HG03469 (cell line): ENCODE measurements around the gene SNX9.
"Not testable (repeated sequence)": the region's sequence is repeated elsewhere in the genome, so short reads cannot be mapped to it uniquely, and the experiment has no call there.

Source experiments
- ATAC-seq: cut with Tn5 transposase; IDR thresholded peaks from one replicate; pipeline ENCODE4 v1.9.1; 2021; ENCODE audit warnings: mild to moderate bottlenecking, moderate library complexity, moderate number of reproducible peaks; ENCODE audit not compliant: unreplicated experiment

The SNX9 gene

GRCh38 chr6:157830354-157831017, 7.4 kb downstream of the SNX9 start:
- ATAC-seq = peak; percentile 81

GRCh38 chr6:157831018-157831369, 7.9 kb downstream of the SNX9 start:
- ATAC-seq = no peak

- no peak for ATAC-seq
Measured at GRCh38 chr6:157831424-157832249, 8.6 kb downstream of the SNX9 start.

- no peak for ATAC-seq
Measured at GRCh38 chr6:157832250-157832967, 9.4 kb downstream of the SNX9 start.

- no peak for ATAC-seq
Measured at GRCh38 chr6:157834549-157834948, 11.5 kb downstream of the SNX9 start.

- no peak for ATAC-seq
Measured at GRCh38 chr6:157838718-157839430, 15.8 kb downstream of the SNX9 start.

- ATAC-seq = no peak
Measured at GRCh38 chr6:157839606-157840005, 16.6 kb downstream of the SNX9 start.

- no peak for ATAC-seq
Measured at GRCh38 chr6:157840261-157840660, 17.2 kb downstream of the SNX9 start.

GRCh38 chr6:157840776-157841175, 17.7 kb downstream of the SNX9 start:
- no peak for ATAC-seq

GRCh38 chr6:157841211-157841840, 18.3 kb downstream of the SNX9 start:
- peak; percentile 55 for ATAC-seq

- ATAC-seq = no peak
Measured at GRCh38 chr6:157842212-157842611, 19.2 kb downstream of the SNX9 start.

GRCh38 chr6:157844196-157844595, 21.1 kb downstream of the SNX9 start:
- not testable (repeated sequence) for ATAC-seq

- no peak for ATAC-seq
Measured at GRCh38 chr6:157845493-157846259, 22.6 kb downstream of the SNX9 start.

GRCh38 chr6:157847846-157848245, 24.8 kb downstream of the SNX9 start:
- no peak for ATAC-seq

- ATAC-seq = no peak
Measured at GRCh38 chr6:157848693-157849092, 25.6 kb downstream of the SNX9 start.

- ATAC-seq = no peak
Measured at GRCh38 chr6:157849288-157850017, 26.4 kb downstream of the SNX9 start.

GRCh38 chr6:157850030-157850429, 27.0 kb downstream of the SNX9 start:
- no peak for ATAC-seq

- no peak for ATAC-seq
Measured at GRCh38 chr6:157853018-157853805, 30.2 kb downstream of the SNX9 start.
